Measurements from ENCODE around the gene CDH23.

The CDH23 gene

DNA sequence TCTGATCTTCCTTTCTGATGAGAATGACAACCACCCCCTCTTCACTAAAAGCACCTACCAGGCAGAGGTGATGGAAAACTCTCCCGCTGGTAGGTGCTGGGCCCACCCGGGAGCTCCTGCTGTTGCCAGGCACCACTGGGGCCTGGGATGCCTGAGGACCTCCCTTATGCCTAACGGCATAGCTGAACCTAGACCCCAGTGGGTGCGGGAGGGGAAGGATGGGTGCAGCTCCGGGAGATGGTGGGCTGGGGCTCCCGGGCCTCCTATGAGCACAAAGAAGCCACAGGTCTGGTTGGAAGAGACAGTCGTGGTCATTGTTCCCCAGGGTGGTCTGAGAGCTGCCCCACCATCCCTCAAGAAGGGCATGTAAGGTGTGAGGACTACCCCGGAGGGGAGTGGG is 392.2 kb downstream of the CDH23 start:
- DNase-seq, result no peak

DNA sequence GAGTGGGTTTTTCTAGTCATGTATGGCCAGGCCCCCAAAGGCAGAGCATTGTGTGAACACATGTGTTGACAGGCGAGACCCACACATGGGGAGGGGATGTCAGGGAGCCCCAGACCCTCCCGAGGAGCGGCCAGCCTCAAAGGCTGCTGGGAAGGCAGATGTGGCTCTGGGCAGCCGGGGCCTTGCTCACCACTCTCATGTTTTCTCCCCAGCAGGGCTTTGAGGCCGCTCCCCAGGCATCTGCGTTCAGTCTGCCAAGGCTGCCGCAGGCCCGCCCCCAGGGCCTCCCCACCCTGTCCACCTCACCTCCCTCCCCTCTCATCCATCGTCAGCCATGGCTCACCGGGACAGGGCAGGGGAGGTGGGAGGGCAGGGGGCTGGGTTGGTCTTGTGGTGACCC is 393.2 kb downstream of the CDH23 start:
- DNase-seq, result no peak

- DNase-seq, result no peak
Measured at GRCh38 chr10:71790749-71791440, 394.2 kb downstream of the CDH23 start.

DNA sequence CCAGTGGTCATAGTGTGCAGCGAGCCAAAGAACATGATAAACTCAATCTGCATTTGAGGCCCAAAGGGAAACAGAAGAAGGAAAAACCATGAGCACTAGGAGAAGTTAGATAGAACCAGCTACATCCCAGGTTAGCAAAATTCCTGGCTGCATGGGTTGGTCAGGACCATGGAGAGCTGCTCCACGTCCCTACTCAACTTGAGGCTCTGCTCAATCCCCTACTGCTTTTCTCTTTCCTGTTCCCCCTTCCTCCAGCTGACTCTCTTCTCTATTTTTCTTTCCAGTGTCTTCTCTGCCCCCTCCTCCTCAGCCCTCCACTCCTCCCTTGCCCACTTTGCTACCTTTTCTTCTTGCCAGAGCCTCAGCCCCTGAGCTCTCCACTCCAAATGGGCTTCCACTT is 398.5 kb downstream of the CDH23 start:
- DNase-seq, result no peak

DNA sequence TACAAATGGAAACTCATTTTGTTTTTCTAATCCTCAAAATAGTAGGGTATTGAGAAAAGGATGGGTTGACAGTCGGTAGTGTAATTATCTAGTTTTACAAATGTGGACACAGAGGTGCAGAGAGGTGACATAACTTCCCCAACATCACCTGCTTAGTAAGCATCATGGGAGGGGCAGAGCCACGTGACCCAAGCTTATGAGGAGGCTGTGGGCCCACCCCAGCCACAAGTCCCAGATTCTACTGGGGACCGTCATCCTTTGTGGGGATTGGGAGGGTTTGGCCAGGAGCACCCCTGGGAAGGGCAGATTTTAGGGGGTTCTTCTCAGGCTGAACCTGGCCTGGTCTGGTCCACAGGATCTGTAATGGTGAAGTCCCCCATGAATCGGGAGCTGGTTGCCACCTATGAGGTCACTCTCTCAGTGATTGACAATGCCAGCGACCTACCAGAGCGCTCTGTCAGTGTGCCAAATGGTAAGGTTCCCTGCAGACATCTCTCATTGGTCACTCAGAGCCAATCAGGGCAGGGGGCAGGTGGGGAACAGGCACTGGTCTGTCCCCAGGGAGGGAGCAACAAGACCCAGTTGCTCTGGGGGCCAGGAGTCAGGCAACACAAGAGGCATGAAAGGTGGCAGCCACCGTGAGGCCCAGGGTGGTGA is 400.2 kb downstream of the CDH23 start:
- no peak for DNase-seq

DNA sequence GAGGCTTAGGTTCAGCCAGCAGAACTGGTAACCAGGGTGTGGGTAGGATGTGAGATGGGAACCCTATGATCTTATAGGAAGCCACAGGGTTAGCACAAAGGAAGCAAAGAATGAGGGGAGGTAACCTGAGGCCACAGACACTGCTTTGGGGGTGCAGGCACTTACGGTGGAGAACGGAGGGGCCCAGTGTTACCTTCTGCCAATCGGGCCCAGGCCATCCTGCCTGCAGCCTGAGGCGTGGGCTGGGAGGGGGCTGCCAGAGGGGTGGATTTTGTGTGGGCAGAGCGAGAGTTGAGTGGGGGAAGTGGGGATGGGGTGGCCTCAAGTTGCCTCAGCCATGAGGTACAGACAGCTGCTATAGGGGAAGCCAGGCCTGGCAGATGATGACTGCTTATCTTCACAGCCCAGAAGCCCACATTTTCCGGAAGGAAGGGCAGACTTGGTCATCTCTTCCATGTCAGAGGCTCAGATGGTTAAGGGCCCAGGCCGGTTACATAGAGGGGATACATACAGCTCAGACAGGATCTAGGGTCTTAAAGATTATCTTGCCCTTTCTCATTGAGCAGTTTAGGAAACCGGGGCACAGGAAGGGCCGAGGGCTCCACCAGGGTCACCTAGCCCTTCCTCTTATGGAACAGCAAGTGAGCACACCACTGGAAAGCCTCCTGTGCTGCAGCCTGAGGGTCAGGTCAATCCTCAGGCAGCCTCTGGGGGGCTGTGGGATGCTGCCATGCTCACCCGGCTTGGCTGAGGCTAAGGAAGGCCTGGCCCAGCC is 401.0 kb downstream of the CDH23 start:
- DNase-seq, result no peak

DNA sequence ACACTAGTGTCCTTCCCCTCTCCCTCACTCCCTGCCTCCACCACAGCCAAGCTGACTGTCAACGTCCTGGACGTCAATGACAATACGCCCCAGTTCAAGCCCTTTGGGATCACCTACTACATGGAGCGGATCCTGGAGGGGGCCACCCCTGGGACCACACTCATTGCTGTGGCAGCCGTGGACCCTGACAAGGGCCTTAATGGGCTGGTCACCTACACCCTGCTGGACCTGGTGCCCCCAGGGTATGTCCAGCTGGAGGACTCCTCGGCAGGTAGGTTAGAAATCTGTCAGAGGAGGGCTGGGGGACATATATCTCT is 401.5 kb downstream of the CDH23 start:
- DNase-seq, result no peak

GRCh38 chr10:71799112-71799511 is 402.4 kb downstream of the CDH23 start:
- DNase-seq, result no peak

DNA sequence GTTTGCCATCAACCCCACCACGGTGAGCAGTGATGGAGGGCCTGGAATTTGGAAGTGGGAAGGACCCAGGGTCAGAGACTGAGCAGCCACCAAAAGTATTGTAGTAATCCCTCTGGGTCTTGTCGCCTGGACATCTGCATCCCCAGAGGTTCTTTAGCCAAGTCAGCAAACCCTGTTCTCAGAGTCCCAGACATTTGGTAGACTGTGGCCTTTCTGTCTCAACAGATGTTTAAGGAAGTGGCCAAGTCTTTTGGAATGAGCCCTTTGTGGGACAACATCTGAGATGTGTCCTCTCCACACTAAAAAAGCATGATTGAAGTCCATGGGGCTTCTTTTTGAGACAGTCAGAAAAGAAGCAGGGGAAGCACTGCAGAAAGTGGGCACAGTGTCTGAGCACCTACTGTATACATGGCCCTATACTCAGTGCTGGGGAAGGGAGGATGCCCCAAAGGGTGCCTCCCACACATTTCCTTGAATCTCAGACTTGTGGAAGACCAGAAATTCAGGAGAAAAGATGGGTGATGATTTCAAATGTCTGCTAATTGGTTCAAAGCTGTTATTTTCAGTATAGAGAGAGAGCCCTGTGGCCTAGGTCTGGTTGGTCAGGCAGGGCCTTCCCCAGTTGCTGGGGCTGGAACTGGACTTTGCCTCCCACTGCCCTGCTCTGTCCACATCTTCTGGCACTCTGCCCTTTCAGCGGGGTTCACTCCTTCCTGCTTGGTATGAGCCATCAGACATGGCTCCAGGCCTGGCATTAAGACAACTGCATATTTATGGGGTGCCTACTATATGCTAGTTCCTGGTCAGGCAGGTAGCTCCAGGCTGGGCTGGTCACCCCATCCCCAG is 403.1 kb downstream of the CDH23 start:
- DNase-seq, result no peak

DNA sequence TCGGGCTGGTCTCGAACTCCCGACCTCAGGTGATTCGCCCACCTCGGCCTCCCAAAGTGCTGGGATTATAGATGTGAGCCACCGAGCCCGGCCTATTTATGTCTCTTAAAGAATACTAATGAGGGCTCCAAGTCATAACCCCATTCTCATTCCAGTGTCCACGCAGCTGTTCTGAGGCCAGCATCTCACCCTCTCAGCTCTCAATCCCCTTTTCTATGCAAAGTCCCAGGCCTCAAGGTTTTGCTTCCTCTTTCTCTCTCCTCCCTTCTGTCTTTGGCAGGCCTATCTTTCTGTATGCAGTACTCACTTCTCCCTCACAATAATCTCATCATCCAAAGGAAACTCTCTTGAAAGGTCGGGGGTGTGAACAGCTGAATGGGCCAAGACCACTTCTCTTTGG is 404.6 kb downstream of the CDH23 start:
- no peak for DNase-seq

- DNase-seq, result no peak
Measured at GRCh38 chr10:71802235-71802634, 405.5 kb downstream of the CDH23 start.

GRCh38 chr10:71802715-71803488 is 406.2 kb downstream of the CDH23 start:
- no peak for DNase-seq

- no peak for DNase-seq
Measured at GRCh38 chr10:71804077-71804476, 407.4 kb downstream of the CDH23 start.

GRCh38 chr10:71805776-71806703 is 409.3 kb downstream of the CDH23 start:
- peak; percentile 98 for DNase-seq

- DNase-seq, result no peak
Measured at GRCh38 chr10:71806704-71807556, 410.2 kb downstream of the CDH23 start.

GRCh38 chr10:71807557-71808510 is 411.1 kb downstream of the CDH23 start:
- DNase-seq, result no peak

- DNase-seq, result no peak
Measured at GRCh38 chr10:71809628-71810027, 412.9 kb downstream of the CDH23 start.

- no peak for DNase-seq
Measured at GRCh38 chr10:71810048-71810750, 413.5 kb downstream of the CDH23 start.
